Common myeloid progenitor, CD34-positive (primary cell): Measurements from ENCODE around the gene USO1.

Source experiments
- CTCF ChIA-PET: fragments of 350-600 bp; sonication (Branson Sonifier 250); formaldehyde crosslinking; loops from one replicate; lab custom pipeline; 2021; ENCODE audit warnings: antibody characterized with exemption; lab: Charles Lee
- POLR2A ChIA-PET: fragments of 350-600 bp; sonication (Branson Sonifier 250); formaldehyde crosslinking; loops from one replicate; lab custom pipeline; 2021; ENCODE audit warnings: antibody characterized with exemption; lab: Charles Lee
- DNase-seq, 3 donors: peaks; one replicate each; pipeline versions ENCODE4 v3.0.0 to v3.0.0-alpha.2; 2013
- H3K27ac ChIP-seq, 2 experiments: 1 replicate in 1 of 2; 2 replicates in 1 of 2; pipeline ENCODE4 v1.7.0; 2013; ENCODE audit warnings: inconsistent platforms in 2 of 2, low read length in 2 of 2, mild to moderate bottlenecking in 2 of 2, low read depth in 1 of 2, moderate library complexity in 1 of 2; ENCODE audit not compliant: severe bottlenecking in 2 of 2, insufficient read depth in 1 of 2, poor library complexity in 1 of 2
- H3K27me3 ChIP-seq, 5 experiments: replicated peaks in 2 of 5; 1 replicate in 3 of 5; 2 replicates in 2 of 5; pipeline versions ENCODE4 v1.6.1 to v1.7.0; 2013; ENCODE audit warnings: low read length in 4 of 5, mild to moderate bottlenecking in 2 of 5, moderate library complexity in 2 of 5, inconsistent platforms in 1 of 5; ENCODE audit not compliant: insufficient read depth in 5 of 5, control insufficient read depth in 4 of 5
- H3K36me3 ChIP-seq, 4 experiments: 1 replicate in 2 of 4; 2 replicates in 2 of 4; pipeline versions ENCODE4 v1.6.1 to v1.7.0; 2013; ENCODE audit warnings: low read length in 3 of 4, control low read depth in 1 of 4, mild to moderate bottlenecking in 1 of 4; ENCODE audit not compliant: control insufficient read depth in 4 of 4, insufficient read depth in 4 of 4
- H3K4me1 ChIP-seq, 4 experiments: 1 replicate in 3 of 4; 2 replicates in 1 of 4; pipeline versions ENCODE4 v1.6.1 to v1.7.1; 2013; ENCODE audit warnings: low read length in 3 of 4, mild to moderate bottlenecking in 3 of 4, control low read depth in 1 of 4, inconsistent platforms in 1 of 4, moderate library complexity in 1 of 4; ENCODE audit not compliant: control insufficient read depth in 4 of 4, insufficient read depth in 4 of 4; ENCODE audit errors: control extremely low read depth in 1 of 4
- H3K4me3 ChIP-seq, 7 experiments: 1 replicate in 4 of 7; 2 replicates in 3 of 7; pipeline versions ENCODE4 v1.5.1 to v1.7.0; 2013; ENCODE audit warnings: mild to moderate bottlenecking in 7 of 7, low read length in 6 of 7, moderate library complexity in 6 of 7, inconsistent platforms in 2 of 7, low read depth in 2 of 7, control low read depth in 1 of 7; ENCODE audit not compliant: insufficient read depth in 4 of 7, control insufficient read depth in 1 of 7; ENCODE audit errors: extremely low read depth in 1 of 7
- H3K9me3 ChIP-seq, 5 experiments: 1 replicate in 4 of 5; 2 replicates in 1 of 5; pipeline versions ENCODE4 v1.6.1 to v1.7.1; 2013; ENCODE audit warnings: low read length in 4 of 5, mild to moderate bottlenecking in 2 of 5, inconsistent platforms in 1 of 5, low read depth in 1 of 5, moderate library complexity in 1 of 5; ENCODE audit not compliant: control insufficient read depth in 4 of 5, insufficient read depth in 2 of 5; ENCODE audit errors: control extremely low read depth in 1 of 5
- WGBS: methylation state at CpG from one replicate; pipeline ENCODE4 v1.1.5; 2013; ENCODE audit not compliant: insufficient coverage; 5-methylcytosine and 5-hydroxymethylcytosine counted together

USO1 gene

DNA sequence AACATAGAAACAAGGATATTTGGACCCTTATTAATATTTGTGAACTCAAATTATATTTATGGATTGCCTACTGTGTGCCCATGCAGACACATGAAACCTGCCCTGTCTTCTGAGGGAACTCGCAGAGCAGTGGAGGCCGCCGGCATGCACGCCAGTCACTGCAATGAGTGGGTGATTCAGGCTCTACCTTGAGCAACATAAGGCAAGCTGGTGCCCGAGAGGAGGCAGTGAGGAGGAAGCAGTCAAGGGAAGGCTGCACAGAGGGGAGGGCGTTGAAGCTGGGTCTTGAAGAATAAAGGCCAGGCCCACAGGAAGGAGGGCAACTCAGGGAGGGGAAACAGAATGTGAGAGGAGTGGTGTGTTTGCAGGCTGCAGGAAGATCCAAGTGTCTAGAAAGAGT lies 125.1 kb downstream of the USO1 start:
- H3K9me3 ChIP-seq: no peaks in the 10 kb centered on the region
- peak in 2 of 3 donors; percentile 61 to 66 for DNase-seq
- H3K27me3 ChIP-seq: no peaks in the 10 kb centered on the region
- H3K4me1 ChIP-seq: peaks cover 0 to 15% (median 5%) of the 10 kb centered on the region in 4 experiments
- H3K4me3 ChIP-seq: no peak overlapping the region
- no peak overlapping the region for H3K27ac ChIP-seq
- no peaks in the 10 kb centered on the region for H3K36me3 ChIP-seq
- WGBS: 57% methylated on average over 6 of the region's 6 CpGs
- POLR2A ChIA-PET: no interaction called here
- CTCF ChIA-PET: no interaction called here

DNA sequence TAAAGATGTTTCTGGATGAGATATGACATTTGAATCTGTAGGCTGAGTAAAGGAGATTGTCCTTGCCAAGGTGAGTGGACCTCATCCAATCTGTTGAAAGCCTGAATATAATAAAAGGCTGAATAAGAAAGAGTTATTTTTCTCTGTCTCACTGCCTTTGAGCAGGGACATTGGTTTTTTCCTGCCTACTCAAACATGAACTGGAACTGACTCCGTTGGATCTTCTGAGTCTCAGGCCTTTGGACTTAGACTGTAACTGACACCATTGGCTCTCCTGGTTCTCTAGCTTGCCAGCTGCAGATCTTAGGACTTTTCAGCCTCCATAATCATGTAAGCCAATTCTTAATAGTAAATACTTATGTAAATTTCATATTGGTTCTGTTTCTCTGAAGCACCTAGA lies 134.3 kb downstream of the USO1 start:
- Histone ChIP-seq H3K27ac (no peak overlapping the region), H3K9me3 (peaks cover 0 to 10% (median 0%) of the 10 kb centered on the region in 5 experiments), H3K36me3 (no peaks in the 10 kb centered on the region), H3K4me3 (no peak overlapping the region), H3K4me1 (no peaks in the 10 kb centered on the region), H3K27me3 (no peaks in the 10 kb centered on the region)
- DNase-seq: no peak
- POLR2A ChIA-PET: interaction anchor here (0.6 kb wide), 1 partner anchor 218 kb away, joined by 4 read pairs; no protein-coding TSS in a partner anchor
- CTCF ChIA-PET: no interaction called here
- WGBS: 8% methylated on average over 1 of the region's 1 CpG

- Histone ChIP-seq H3K27ac (no peak overlapping the region), H3K9me3 (peaks cover 0 to 10% (median 0%) of the 10 kb centered on the region in 5 experiments), H3K4me3 (no peak overlapping the region), H3K27me3 (no peaks in the 10 kb centered on the region), H3K36me3 (no peaks in the 10 kb centered on the region), H3K4me1 (no peaks in the 10 kb centered on the region)
- DNase-seq: no peak
- 98% methylated on average over 5 of the region's 5 CpGs for WGBS
- ChIA-PET POLR2A (no interaction called here), CTCF (no interaction called here)
Measured at GRCh38 chr4:75860606-75861005, 136.2 kb downstream of the USO1 start.
